GM19238 (cell line): ENCODE results near the gene HSPA4L.

Source experiments
- DNase-seq: peaks from one replicate; pipeline ENCODE4 v3.0.0; 2011; ENCODE audit warnings: low spot score; ENCODE audit not compliant: insufficient read length

Gene HSPA4L

DNA sequence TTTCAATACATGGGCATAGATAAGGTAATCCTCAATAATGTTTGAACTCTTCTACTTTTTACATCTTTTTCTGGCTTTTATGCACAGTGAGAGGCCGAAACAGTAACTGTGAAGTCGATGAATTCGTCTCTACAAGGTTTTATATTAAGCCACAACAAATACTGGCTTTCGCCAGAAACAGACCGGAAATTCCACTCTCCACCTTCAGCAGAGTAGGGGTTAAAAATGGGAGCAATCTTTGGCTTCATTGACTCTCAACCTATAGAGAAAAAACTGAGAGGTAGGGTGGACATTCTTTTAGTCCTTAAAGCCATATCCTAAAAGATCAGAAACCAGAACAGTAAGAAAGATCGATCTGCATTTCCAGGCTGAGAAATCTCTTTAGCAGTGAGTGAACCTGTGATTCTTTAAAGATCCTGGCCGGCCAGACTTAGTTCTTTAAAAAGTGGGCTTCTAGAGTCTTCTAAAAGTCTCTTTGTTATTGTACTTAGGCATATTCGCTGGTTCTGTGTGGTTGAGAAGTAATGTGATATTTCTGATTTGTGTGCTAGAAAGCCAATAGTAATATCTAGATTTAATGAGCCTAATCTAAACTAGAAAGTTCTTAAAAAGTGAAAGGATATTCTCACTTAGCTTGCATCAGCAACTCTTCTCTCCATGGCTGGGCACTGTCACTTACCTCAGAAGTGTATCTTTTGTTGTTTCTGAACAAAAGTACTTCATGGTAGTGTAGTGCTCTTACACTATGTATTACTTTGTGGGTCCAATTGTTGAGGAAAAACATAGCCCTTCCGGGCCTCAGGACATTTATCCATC lies 2.0 kb downstream of the HSPA4L start:
- no peak for DNase-seq

- no peak for DNase-seq
These were observed 6.4 kb downstream of the HSPA4L start for GRCh38 chr4:127788517-127788916.

GRCh38 chr4:127791391-127791790 lies 9.3 kb downstream of the HSPA4L start:
- DNase-seq = no peak

GRCh38 chr4:127793528-127793927 lies 11.4 kb downstream of the HSPA4L start:
- DNase-seq = no peak

DNA sequence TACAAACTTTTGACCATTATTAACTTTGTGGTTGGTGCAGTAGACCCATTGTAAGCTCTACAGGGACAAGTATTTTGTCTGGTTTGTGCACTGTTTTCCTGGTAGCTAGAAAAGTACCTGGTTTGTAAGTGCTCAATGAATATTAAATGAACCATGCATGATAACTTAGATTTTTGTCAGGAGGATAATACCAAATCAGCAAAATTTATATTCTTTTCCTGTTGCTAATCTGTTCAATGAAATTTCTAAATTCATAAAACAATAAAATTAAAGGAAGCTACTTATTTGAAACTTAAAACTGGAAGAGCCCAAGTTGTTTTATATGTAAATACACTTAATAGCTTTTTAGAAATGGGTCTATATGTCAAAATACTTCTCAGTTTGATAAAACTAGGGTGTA lies 17.6 kb downstream of the HSPA4L start:
- DNase-seq = no peak

DNA sequence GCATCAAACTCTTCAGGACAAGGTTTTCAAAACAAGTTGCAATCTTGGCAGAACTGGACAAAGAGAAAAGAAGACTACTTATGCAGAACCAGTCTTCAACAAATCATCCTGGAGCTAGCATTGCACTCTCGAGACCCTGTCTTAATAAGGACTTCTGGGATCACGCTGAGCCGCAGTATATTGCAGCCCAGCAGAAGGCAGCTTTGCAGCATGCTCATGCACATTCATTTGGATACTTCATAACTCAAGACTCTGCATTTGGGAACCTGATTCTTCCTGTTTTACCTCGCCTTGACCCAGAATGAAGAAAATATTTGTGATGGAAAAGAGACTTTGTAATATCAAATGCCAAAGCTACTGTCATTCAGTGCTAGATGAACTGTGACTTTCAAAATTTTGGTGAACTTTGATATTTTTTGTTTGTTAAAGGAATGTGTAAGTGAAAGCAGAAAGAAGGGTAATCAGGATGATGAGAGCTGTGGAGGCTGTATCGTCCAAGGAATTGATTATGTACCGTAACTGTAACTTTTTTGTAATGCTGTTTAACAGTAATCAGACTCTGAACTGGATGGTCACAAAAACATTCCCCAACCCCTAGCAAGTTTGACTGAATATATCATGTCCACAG lies 27.2 kb downstream of the HSPA4L start:
- DNase-seq = no peak

DNA sequence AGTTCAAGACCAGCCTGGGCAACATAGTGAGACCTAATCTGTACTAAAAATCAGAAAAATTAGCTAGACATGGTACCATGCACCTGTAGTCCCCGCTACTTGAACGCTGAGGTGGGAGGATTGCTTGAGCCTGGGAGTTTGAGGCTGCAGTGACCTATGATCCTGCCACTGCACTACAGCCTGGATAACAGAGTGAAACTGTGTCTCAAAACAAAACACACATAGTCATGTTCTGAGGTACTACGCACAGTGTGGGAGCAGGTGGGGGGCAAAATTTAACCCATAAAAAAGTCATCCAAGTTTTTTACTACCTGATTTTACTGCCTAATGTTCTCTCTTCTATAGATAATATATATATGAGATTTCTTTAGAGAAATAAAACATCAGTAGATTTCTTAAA lies 28.4 kb downstream of the HSPA4L start:
- no peak for DNase-seq

GRCh38 chr4:127822430-127822829 lies 40.3 kb downstream of the HSPA4L start:
- DNase-seq = no peak

DNA sequence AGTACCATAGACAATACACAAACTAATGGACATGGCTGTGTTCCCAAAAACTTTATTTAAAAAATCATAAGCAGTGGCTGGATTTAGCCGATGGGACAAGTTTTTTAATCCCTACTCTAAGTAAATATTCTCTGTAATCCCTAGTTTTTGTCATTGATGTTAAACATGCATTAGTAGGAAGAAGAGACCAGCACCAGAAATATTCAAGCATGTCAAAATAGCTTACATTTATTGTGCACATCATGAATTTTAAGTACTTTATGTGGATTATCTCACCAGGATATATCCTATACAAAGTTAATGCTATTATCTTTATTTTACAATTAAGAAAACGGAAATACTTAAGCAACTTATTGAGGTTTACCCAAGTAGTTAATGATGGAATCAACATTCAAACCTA lies 46.0 kb downstream of the HSPA4L start:
- DNase-seq = no peak

DNA sequence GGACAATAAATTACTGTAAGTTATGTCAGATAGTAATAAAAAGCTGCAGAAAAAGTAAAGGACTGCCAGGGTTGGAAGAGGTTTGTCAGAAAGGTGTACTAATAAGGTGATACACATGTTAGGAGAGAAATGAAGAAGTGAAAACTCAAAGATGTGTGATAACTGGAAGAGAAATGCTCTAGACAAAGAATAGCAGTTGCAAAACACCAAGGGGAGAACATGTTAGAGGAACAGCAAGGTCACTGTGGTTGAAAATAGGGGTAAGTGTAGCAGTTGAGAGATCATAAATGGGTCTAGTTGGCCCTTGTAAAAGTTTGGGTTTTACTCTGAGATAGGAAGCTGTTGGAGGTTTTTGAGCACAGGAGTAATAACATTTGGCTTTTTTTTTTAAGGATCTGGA lies 46.9 kb downstream of the HSPA4L start:
- DNase-seq = no peak

DNA sequence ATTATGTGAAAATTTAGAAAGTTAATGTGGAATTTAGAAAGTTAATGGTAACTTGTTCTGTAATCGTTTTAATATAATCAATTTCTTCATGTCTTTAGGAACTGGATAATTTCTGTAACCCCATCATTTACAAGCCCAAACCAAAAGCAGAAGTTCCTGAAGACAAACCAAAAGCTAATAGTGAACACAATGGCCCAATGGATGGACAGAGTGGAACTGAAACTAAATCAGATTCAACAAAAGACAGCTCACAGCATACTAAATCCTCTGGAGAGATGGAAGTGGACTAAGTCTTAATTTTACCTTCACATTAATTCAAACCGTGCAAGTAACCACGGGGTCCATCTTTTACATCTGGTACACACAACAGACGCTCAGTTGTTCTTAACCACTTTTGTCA lies 50.5 kb downstream of the HSPA4L start:
- no peak for DNase-seq

- no peak for DNase-seq
These were observed 61.8 kb downstream of the HSPA4L start for GRCh38 chr4:127843704-127844600.

DNA sequence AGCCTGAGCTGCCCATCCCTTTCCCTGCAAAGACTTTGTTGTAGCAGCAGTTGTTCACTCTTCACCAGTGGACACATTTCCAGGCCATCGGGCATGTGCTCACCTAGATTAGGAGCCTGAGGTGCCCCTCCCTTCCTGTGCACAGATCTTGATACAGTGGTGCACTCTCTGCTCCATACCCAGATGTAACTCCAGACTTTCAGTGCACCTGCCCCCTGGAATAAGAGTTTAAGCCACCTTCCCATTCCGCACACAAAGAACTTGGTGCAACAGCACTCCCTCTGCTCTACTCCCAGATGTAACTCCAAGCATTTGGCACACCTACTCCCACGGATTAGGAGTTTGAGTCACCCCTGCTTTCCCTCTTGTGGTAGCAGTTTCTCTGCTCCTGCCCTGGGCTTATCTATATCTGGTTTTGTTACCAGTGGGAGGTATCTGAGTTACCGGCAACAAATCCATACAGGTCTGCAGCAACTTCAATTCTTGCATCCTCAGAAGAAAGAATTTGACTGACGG lies 62.5 kb downstream of the HSPA4L start:
- DNase-seq = no peak

DNA sequence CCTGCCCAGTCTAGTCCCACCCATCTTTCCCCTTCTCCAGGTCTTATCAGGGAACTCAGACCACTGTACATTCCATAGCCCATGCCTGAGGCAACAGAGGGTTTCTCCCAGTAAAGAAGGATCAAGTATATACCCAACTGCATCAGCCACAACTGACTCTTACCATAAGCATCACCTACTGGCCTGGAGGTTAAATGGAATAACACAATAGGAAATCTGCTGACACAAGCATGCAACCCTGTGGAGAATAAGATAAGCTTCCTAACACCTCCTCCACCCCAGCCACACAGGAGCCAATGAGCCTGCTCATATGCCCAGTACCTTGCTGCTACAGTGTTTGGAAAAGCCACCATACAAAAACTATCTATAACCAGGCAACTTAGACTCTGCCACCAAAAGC lies 63.9 kb downstream of the HSPA4L start:
- DNase-seq = no peak

DNA sequence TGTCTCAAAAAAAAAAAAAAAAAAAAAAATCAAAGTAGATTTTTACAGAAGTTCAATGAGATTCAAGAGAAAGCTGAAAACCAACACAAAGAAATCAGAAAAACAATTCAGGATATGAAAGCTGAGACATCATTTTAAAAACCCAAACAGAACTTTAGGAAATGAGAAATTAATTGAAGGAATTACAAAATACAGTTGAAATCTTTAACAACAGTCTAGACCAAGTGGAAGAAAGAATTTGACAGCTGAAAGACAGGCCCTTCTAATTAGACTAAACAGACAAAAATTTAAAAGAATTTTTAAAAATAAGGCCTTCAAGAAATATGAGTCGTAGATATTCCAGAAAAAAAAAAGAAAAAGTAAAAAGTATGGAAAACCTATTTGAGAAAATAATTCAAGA lies 64.6 kb downstream of the HSPA4L start:
- no peak for DNase-seq

DNA sequence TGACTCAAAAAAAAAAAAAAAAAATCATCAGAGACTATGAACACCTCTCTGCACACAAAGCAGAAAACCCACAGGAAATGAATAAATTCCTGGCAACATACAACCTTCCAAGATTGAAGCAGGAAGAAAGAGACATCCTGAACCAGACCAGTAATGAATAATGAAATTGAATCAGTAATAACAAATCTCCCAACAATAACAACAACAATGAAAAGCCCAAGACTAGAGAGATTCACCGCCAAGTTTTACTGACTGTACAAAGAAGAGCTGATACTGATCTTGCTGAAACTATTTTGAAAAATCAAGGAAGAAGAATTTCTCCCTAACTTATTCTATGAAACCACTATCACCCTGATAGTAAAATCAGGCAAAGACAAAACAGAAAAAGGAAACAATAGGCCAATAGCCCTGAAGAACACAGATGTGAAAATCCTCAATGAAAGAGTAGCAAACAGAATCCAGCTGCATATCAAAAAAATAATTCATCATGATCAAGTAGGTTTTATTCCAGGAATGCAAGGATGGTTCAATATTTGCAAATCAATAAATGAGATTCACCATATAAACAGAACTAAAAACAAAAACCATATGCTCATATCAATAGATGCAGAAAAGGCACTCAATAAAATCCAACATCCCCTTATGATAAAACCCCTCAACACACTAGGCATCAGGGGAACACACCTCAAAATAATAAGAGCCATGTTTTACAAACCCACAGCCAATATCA lies 67.5 kb downstream of the HSPA4L start:
- DNase-seq = no peak

DNA sequence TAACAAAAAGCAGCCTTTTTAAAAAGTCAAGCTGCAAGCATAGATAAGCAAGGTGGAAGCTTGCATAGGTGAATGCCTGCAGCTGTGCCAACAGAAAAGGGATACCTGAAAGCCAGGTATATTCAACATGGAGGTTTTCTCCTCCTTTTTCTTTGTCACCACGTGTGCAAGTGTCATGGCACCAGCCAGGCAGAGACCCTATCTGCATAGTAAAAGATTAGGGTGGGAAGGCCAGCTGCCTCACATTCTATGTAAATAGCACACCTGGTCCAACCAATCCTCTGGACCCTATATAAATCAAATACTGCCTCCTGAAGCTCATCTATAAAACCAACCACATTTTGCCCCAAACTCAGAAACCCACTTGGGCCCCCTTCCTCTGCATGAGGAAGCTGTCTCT lies 70.5 kb downstream of the HSPA4L start:
- DNase-seq = no peak

GRCh38 chr4:127856196-127856812 lies 74.2 kb downstream of the HSPA4L start:
- DNase-seq = no peak

DNA sequence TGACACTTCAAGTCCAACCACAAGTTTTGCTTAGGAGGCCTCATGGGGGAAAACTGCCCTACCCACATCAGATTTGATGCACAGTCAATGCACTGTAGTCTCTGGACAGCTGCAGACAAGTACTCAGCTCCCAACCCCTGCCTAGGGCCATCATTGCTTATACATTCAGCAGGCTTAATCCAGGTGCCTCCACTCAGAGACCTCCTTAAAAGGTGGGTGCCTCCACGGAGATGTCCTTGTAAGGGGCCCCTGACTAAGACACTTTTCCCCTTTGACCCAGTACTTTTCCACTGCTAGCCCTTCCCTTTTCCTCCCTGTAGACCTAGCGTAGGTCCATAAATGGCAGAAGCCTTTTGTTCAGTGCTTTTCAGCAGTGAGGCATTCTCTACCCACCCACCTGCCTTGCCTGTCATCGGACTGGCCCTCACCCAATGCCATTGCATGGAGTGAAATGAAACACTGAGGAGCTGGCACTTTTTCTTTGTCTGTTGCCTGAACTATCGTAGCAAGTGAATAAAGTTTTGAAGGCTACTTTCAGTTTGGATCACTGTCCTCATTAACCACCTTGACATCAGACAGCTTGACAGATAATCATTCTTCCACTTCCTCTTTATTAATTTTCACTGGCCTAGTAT lies 74.8 kb downstream of the HSPA4L start:
- peak; percentile 5 for DNase-seq

- no peak for DNase-seq
These were observed 75.5 kb downstream of the HSPA4L start for GRCh38 chr4:127857641-127858040.
